ENCODE data around the gene CDC34.
"Not testable (repeated sequence)": the region's sequence is repeated elsewhere in the genome, so short reads cannot be mapped to it uniquely, and the experiment has no call there.

CDC34 gene

DNA sequence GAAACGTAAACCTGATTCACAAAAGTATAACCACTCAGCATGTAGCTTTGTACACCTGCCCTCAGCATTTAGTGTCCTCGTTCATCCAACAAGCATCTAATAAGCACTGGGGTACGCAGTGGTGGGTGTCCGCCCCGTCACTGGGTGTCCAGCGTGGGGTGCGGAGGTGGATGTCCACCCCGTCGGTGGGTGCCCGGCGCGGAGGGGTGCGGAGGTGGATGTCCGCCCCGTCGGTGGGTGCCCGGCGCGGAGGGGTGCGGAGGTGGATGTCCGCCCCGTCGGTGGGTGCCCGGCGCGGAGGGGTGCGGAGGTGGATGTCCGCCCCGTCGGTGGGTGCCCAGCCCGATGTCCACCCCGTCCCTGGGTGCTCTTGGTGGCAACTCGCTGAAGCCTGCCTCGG is 53.6 kb downstream of the CDC34 start:
- DNase-seq, result not testable (repeated sequence)

DNA sequence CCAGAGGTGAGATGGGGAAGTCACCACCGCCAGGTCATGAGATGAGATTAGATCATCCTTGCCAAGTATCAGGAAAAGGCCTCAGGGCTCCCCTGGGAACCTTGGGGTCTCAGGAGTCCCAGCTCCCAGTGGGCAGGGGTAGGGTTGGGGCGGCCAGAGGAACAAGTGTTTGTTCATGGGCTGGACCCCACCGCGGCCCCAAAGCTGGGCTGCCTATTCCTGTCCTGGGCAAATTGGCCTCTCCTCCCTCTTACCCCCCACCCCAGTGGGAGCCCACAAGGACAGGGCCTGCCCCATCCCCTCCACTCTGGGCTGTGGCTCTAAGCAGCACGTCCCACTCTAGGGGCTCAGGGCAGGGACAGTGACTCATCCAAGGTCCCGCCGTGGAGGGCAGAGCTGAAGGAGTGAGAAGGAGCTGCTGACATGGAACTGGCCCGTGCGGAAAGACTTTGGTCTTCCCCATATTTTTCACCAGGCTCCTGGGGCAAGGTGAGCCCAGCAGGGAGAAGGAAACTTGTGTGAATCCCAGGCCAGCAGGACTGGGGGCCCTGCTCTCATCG is 54.1 kb downstream of the CDC34 start:
- DNase-seq, result no peak

DNA sequence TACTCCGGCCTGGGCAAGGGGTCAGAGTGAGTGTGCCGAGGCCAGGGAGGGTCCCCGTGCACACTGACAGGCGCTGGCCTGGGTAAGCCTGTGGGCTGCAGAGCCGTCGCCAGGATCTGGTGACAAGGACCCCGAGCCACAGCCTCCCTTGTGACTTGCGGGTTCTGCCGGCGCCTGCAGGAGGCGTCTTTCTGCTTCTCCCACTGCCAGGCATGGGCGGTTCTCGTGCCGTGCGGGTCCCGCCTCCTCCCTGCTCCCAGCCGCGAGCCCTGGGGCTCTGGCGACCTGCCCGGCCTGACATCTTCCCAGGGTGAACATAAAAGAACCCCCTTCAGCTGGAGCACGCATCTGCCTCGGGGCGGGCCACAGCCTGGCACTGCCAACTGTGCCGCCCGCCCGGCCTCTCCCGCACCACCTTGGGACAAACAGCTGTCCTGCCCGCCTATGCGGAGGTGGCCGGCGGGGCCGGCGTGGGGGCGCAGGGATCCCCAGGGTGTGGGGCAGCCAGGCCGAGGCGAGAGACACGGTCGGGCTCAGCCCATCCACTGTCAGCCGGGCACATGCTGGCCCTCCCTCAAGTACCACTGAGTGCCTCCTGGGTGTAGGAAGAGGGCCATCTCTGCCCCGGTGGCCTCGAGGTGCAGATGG is 56.7 kb downstream of the CDC34 start:
- peak; percentile 46 to 95 (median 82) for DNase-seq

DNA sequence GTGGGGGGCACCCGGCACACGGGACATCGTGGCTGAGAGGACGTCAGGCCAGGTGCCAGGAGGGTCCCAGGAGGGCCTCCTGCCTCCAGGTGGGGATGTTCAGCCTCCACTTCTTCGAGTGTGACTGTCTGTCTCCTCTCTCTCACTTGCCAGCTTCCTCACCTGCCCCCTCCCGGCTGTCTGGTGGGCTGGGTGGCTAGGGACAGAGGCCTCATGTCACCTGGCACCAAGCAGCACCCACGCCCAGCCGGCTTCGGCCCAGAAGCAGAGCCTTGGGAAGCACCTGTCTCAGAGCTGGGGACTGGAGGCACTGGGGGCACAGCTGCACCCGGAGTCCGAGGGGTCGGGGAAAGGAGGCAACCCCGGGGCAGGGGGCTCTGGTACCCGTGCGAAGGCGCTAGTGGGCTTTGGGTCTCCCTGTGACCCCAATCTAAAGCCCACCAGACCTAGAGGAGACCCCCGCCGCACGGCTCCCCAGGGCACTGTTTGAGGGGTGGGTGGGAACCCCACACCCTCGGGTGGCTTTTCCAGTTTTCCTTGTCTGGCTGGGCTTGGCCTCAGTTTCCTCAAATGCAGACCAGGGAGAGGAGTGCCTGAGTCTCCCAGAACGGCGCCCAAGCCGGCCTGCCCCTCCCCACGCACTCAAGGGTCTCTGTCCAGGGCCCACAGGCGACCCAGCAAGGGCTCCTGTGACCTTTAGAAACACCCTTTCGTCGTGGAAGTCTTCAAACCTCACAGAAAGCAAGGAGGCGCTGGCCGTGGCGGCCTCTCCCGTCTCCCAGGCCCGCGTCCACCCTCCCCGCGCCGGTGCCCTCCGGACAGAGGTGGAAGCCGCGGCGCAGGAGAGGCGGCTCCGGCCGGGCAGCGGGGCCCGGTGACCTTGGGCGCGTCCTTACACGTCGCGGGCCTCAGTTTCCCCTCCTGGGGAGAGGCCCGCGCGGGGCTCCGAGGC is 57.5 kb downstream of the CDC34 start:
- peak in 13 of 56 donors; percentile 40 to 70 (median 56) for DNase-seq

DNA sequence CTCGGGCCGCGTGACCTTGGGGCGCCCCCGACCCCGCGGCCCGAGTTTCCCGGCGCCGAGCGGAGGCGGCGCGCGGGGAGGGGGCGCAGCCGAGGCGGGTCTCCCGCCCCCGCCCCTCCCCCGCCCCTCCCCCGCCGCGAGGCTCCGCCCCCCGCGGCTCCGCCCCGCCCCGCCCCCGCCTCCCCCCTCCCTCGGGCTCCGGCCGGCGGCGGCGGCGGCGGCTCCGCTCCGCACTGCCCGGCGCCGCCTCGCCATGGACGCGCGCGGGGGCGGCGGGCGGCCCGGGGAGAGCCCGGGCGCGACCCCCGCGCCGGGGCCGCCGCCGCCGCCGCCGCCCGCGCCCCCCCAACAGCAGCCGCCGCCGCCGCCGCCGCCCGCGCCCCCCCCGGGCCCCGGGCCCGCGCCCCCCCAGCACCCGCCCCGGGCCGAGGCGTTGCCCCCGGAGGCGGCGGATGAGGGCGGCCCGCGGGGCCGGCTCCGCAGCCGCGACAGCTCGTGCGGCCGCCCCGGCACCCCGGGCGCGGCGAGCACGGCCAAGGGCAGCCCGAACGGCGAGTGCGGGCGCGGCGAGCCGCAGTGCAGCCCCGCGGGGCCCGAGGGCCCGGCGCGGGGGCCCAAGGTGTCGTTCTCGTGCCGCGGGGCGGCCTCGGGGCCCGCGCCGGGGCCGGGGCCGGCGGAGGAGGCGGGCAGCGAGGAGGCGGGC is 58.3 kb downstream of the CDC34 start, which contains the start of gene HCN2:
TSS of gene HCN2 (plus strand) at position 189 of the 703 bp plus-strand sequence. CDS start at position 254, 65 bp downstream.
- peak in 1 of 56 donors; percentile 39 for DNase-seq

DNA sequence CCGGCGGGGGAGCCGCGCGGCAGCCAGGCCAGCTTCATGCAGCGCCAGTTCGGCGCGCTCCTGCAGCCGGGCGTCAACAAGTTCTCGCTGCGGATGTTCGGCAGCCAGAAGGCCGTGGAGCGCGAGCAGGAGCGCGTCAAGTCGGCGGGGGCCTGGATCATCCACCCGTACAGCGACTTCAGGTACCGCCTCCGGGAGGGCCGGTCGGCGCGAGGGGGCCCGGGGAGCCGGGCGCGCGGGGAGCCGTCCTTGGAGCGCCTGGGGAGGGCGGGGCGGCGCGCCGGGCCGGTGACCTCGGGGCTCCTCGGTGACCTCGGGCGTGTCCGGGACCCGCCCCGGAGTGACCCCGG is 58.8 kb downstream of the CDC34 start:
- DNase-seq, result no peak

DNA sequence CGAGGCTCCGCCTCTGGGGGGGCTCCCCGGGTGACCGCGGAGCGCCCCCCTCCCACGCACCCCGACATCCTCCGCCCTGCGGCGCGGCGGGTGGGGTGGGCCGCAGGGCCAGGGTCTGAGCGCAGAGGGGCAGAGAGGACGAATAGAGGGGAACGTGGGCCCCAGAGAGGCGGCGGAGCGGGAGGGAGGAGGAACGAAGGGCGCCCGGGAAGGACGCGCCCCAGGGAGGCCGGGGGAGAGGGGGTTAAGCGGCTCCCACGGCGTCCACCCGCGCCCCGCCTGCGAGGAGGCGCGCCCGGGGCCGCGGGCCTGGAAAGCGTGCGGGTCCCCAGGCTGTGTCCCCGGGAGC is 59.2 kb downstream of the CDC34 start:
- DNase-seq, result peak in 1 of 56 donors; percentile 9

DNA sequence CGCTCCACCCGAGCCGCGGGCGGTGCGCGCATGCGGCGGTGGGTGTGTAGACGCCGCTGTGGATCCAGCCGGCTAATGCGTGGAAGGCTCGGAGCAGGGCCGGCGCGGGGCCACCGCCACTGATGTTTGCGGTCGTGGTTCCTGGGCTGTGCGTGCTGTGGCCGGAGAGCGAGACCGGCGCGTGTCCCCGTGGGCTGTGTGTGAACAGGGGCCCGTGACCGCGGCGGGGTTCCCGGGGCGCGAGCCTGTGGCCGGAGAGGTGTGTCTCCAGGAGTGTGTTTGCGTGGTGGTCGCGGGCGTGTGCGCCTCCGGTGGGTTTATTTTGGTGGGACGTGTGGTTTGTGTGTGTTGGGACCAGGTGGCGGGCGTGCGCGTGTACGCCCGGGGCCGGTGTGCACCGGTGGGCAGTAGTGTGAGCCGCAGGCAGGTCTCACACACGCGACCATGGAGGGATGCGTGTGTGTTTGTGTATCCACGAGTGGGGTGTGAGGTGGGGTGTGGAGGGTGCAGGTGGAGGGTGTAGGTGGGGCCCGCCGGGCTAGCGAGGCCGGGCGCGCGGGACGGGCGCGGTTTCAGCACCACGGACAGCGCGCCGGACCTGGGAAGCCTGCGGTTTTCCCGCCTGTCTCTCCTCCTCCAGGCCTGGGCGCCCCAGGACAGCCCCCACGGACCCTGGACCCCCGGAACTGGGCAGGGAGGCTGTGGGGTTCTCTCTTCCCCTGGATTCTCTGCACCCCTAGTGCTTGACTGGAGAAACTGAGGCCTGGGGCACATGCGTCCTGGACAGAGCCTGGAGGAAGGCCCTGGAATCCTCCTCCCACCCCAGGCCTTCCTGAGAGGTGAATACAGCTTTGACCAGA is 59.8 kb downstream of the CDC34 start:
- peak in 8 of 56 donors; percentile 16 to 46 (median 28) for DNase-seq

Measured in amygdala (tissue), 56 donors.